Karpas-422 (cell line): Measurements from ENCODE around the gene TXN. TPM values are rescaled to one million over a fixed set of nuclear protein-coding genes. Genes with fewer than 3 reads are reported as not detected.
"Not testable (repeated sequence)": the region's sequence is repeated elsewhere in the genome, so short reads cannot be mapped to it uniquely, and the experiment has no call there.

Experiments used
- DNase-seq: peaks from one replicate; pipeline ENCODE4 v3.0.0-alpha.2; 2015
- H2AFZ ChIP-seq: fragments of 200-600 bp; sonication (generic); 2 replicates; pipeline ENCODE4 v1.6.1; 2014; ENCODE audit warnings: antibody characterized with exemption, low read length, mixed read lengths
- H3K27ac ChIP-seq: fragments of 200-600 bp; sonication (generic); 2 replicates; pipeline ENCODE4 v1.5.1; 2014; ENCODE audit warnings: mild to moderate bottlenecking, low read length, moderate library complexity
- H3K27me3 ChIP-seq: fragments of 200-600 bp; sonication (generic); 2 replicates; pipeline ENCODE4 v1.6.1; 2014; ENCODE audit warnings: low read length, mixed read lengths
- H3K36me3 ChIP-seq: fragments of 200-600 bp; sonication (generic); 2 replicates; pipeline ENCODE4 v1.6.1; 2014; ENCODE audit warnings: low read length, mixed read lengths; ENCODE audit not compliant: insufficient read depth
- H3K4me1 ChIP-seq: fragments of 200-600 bp; sonication (generic); 2 replicates; pipeline ENCODE4 v1.6.1; 2014; ENCODE audit warnings: mild to moderate bottlenecking, low read length, mixed read lengths
- H3K4me2 ChIP-seq: fragments of 200-600 bp; sonication (generic); 2 replicates; pipeline ENCODE4 v1.6.1; 2014; ENCODE audit warnings: low read length, low read depth, mild to moderate bottlenecking; ENCODE audit not compliant: poor library complexity, severe bottlenecking
- H3K4me3 ChIP-seq: fragments of 200-600 bp; sonication (generic); 2 replicates; pipeline ENCODE4 v1.5.1; 2014; ENCODE audit warnings: mild to moderate bottlenecking, antibody characterized with exemption, low read length, mixed read lengths
- H3K79me2 ChIP-seq: fragments of 200-600 bp; sonication (generic); 2 replicates; pipeline ENCODE4 v1.6.1; 2014; ENCODE audit warnings: mild to moderate bottlenecking, low read length, mixed read lengths
- H3K9ac ChIP-seq: fragments of 200-600 bp; sonication (generic); 2 replicates; pipeline ENCODE4 v1.6.0; 2014; ENCODE audit warnings: low read length
- H3K9me2 ChIP-seq: fragments of 200-600 bp; sonication (generic), shearing (Covaris generic); replicated peaks from 2 replicates; pipeline ENCODE4 v1.6.0; 2014; ENCODE audit warnings: mild to moderate bottlenecking, low read length, moderate library complexity; ENCODE audit not compliant: insufficient read depth
- H3K9me3 ChIP-seq: fragments of 300-700, 200-600 bp; sonication (generic); 2 replicates; pipeline ENCODE4 v1.6.1; 2014; ENCODE audit warnings: low read length, mixed read lengths
- H4K20me1 ChIP-seq: fragments of 200-600 bp; sonication (generic); 2 replicates; pipeline ENCODE4 v1.6.1; 2014; ENCODE audit warnings: mild to moderate bottlenecking, antibody characterized with exemption, low read length, low read depth; ENCODE audit not compliant: insufficient read depth
- total RNA-seq: library from RNA; depleted of rRNA; stranded (reverse); fragments of >200 nt; shearing (Covaris generic); gene quantifications from 2 replicates; pipeline ENCODE4 v1.2.3, GENCODE V29; 2014; ENCODE audit warnings: low replicate concordance; rRNA removed

TXN gene
- total RNA-seq, 1 experiment from 2014 or later: 292 TPM

GRCh38 chr9:110198357-110198756 lies 58.0 kb downstream of the TXN start:
- H3K9ac ChIP-seq: no peak overlapping the region
- no peak overlapping the region for H2AFZ ChIP-seq
- no peak overlapping the region for H3K4me3 ChIP-seq
- no peaks in the 10 kb centered on the region for H3K27me3 ChIP-seq
- no peaks in the 10 kb centered on the region for H3K4me1 ChIP-seq
- H3K4me2 ChIP-seq: no peak overlapping the region
- no peak for DNase-seq
- no peaks in the 10 kb centered on the region for H4K20me1 ChIP-seq
- no peaks in the 10 kb centered on the region for H3K79me2 ChIP-seq
- H3K9me3 ChIP-seq: no peaks in the 10 kb centered on the region
- no peaks in the 10 kb centered on the region for H3K36me3 ChIP-seq
- no peak overlapping the region for H3K27ac ChIP-seq
- no peaks in the 10 kb centered on the region for H3K9me2 ChIP-seq

- Histone ChIP-seq H3K27me3 (no peaks in the 10 kb centered on the region), H2AFZ (no peak overlapping the region)
Observed at GRCh38 chr9:110197330-110198187, 58.7 kb downstream of the TXN start.

DNA sequence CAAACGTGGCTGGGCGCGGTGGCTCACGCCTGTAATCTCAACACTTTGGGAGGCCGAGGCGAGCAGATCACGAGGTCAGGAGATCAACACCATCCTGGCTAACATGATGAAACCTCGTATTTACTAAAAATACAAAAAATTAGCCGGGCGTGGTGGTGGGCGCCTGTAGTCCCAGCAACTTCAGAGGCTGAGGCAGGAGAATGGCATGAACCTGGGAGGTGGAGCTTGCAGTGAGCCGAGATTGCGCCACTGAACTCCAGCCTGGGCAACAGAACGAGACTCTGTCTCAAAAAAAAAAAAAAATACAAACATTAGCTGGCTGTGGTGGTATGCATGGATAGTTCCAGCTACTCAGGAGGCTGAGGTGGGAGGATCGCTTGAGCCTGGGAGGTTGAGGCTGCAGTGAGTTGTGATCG lies 60.2 kb downstream of the TXN start:
- not testable (repeated sequence) for H3K4me1 ChIP-seq, H3K4me3 ChIP-seq, H4K20me1 ChIP-seq, H3K9ac ChIP-seq, H3K27me3 ChIP-seq, H3K9me2 ChIP-seq, H3K36me3 ChIP-seq, H3K79me2 ChIP-seq, DNase-seq, H3K4me2 ChIP-seq, H3K27ac ChIP-seq, H3K9me3 ChIP-seq, H2AFZ ChIP-seq

More at GRCh38 chr9:110197330-110198187, 58.7 kb downstream of the TXN start:
- no peaks in the 10 kb centered on the region for H4K20me1 ChIP-seq
- H3K4me1 ChIP-seq: no peaks in the 10 kb centered on the region
- H3K9me2 ChIP-seq: no peaks in the 10 kb centered on the region
- no peak for DNase-seq
- H3K79me2 ChIP-seq: no peaks in the 10 kb centered on the region
- no peak overlapping the region for H3K27ac ChIP-seq
- no peaks in the 10 kb centered on the region for H3K9me3 ChIP-seq
- H3K36me3 ChIP-seq: no peaks in the 10 kb centered on the region
- no peak overlapping the region for H3K4me2 ChIP-seq
- no peak overlapping the region for H3K9ac ChIP-seq
- no peak overlapping the region for H3K4me3 ChIP-seq

Other genes starting within 250 kb of the TXN start
- gene C9orf152, start 48.3 kb downstream of the TXN start, total RNA-seq: not detected in 2 replicates
- not detected in 2 replicates for gene TXNDC8, start 81.4 kb upstream of the TXN start, total RNA-seq